Neural cell (in vitro differentiated cells): ENCODE results near the gene ALAS2. TPM values are rescaled to one million over a fixed set of nuclear protein-coding genes. Genes with fewer than 3 reads are reported as not detected.

Experiments used
- H2AFZ ChIP-seq: fragments of 200-600, 300-800 bp; sonication (generic), shearing (Covaris generic); 2 replicates; pipeline ENCODE4 v1.6.0; 2014; ENCODE audit warnings: low read depth, mild to moderate bottlenecking, antibody characterized with exemption, low read length, moderate library complexity
- H3F3A ChIP-seq: fragments of 200-600 bp; shearing (Covaris generic); 2 replicates; pipeline ENCODE4 v1.6.1; 2016; ENCODE audit warnings: mild to moderate bottlenecking, moderate library complexity, mixed read lengths, antibody characterized with exemption, low read length; ENCODE audit not compliant: insufficient read depth, poor library complexity, severe bottlenecking
- H3K27ac ChIP-seq: fragments of 200-600, 300-800 bp; sonication (generic), shearing (Covaris generic); 2 replicates; pipeline ENCODE4 v1.5.1; 2014; ENCODE audit warnings: mild to moderate bottlenecking, low read length, moderate library complexity
- H3K27me3 ChIP-seq: fragments of 300-800, 200-600 bp; sonication (generic), shearing (Covaris generic); 2 replicates; pipeline ENCODE4 v1.6.0; 2014; ENCODE audit warnings: mild to moderate bottlenecking, low read depth, low read length, moderate library complexity; ENCODE audit not compliant: insufficient read depth
- H3K36me3 ChIP-seq: fragments of 300-800, 200-600 bp; sonication (generic), shearing (Covaris generic); 2 replicates; pipeline ENCODE4 v1.5.1; 2014; ENCODE audit warnings: mild to moderate bottlenecking, antibody characterized with exemption, low read length, moderate library complexity; ENCODE audit not compliant: insufficient read depth
- H3K4me2 ChIP-seq: fragments of 300-800, 200-600 bp; sonication (generic), shearing (Covaris generic); 2 replicates; pipeline ENCODE4 v1.6.0; 2014; ENCODE audit warnings: mild to moderate bottlenecking, low read length
- H3K4me3 ChIP-seq: fragments of 300-800, 200-600 bp; sonication (generic), shearing (Covaris generic); 2 replicates; pipeline ENCODE4 v1.5.1; 2014; ENCODE audit warnings: mild to moderate bottlenecking, low read length, moderate library complexity
- H3K79me2 ChIP-seq: fragments of 200-600 bp; shearing (Covaris generic); replicated peaks from 2 replicates; pipeline ENCODE4 v1.6.0; 2014; ENCODE audit warnings: mild to moderate bottlenecking, low read length, moderate library complexity; ENCODE audit not compliant: insufficient read depth
- H3K9ac ChIP-seq: fragments of 300-800, 200-600 bp; sonication (generic), shearing (Covaris generic); 2 replicates; pipeline ENCODE4 v1.6.1; 2016; ENCODE audit warnings: mild to moderate bottlenecking, low read length, mixed read lengths
- H3K9me2 ChIP-seq: fragments of 200-600 bp; shearing (Covaris generic); 2 replicates; pipeline ENCODE4 v1.6.1; 2016; ENCODE audit warnings: mild to moderate bottlenecking, low read length, mixed read lengths; ENCODE audit not compliant: insufficient read depth
- H3K9me3 ChIP-seq: fragments of 200-600, 300-800 bp; sonication (generic), shearing (Covaris generic); 2 replicates; pipeline ENCODE4 v1.6.1; 2016; ENCODE audit warnings: mild to moderate bottlenecking, mixed run types, low read length, moderate library complexity, mixed read lengths
- H4K20me1 ChIP-seq: fragments of 200-600 bp; shearing (Covaris generic); 2 replicates; pipeline ENCODE4 v1.6.1; 2016; ENCODE audit warnings: mild to moderate bottlenecking, mixed run types; ENCODE audit not compliant: insufficient read depth
- EP300 ChIP-seq: fragments of 450-650 bp; conservative IDR thresholded peaks from 2 replicates; pipeline ENCODE4 v1.6.1; 2014; ENCODE audit warnings: antibody characterized with exemption, mild to moderate bottlenecking, moderate library complexity; ENCODE audit not compliant: poor library complexity, severe bottlenecking
- EZH2 ChIP-seq: fragments of 200-600, 300-800 bp; shearing (Covaris generic), sonication (generic); IDR thresholded peaks from 2 replicates; pipeline ENCODE4 v1.6.1; 2014; ENCODE audit warnings: antibody characterized with exemption, low read length, borderline replicate concordance, mild to moderate bottlenecking; ENCODE audit not compliant: insufficient read depth, poor library complexity, severe bottlenecking
- MXI1 ChIP-seq: fragments of 450-650 bp; conservative IDR thresholded peaks from 2 replicates; pipeline ENCODE4 v1.6.1; 2014; ENCODE audit warnings: antibody characterized with exemption, mild to moderate bottlenecking; ENCODE audit not compliant: poor library complexity, severe bottlenecking
- POLR2AphosphoS5 ChIP-seq: IDR thresholded peaks from 2 replicates; pipeline ENCODE4 v1.6.1; 2012
- RAD21 ChIP-seq: fragments of 450-650 bp; conservative IDR thresholded peaks from 2 replicates; pipeline ENCODE4 v1.6.1; 2014; ENCODE audit warnings: antibody characterized with exemption, mild to moderate bottlenecking, moderate library complexity
- SMC3 ChIP-seq: fragments of 450-650 bp; conservative IDR thresholded peaks from 2 replicates; pipeline ENCODE4 v1.6.1; 2014; ENCODE audit warnings: antibody characterized with exemption, mild to moderate bottlenecking, moderate library complexity; ENCODE audit not compliant: poor library complexity
- TAF1 ChIP-seq: IDR thresholded peaks from 2 replicates; pipeline ENCODE4 v1.6.1; 2012; ENCODE audit warnings: low read depth
- polyA plus RNA-seq: library from polyadenylated mRNA; depleted of rRNA; stranded (reverse); fragments of >200 nt; gene quantifications from 2 replicates; pipeline ENCODE4 v1.2.3, GENCODE V29; 2014
- TF ChIP-seq, protein P1 (sequence below): fragments of 450-650 bp; IDR thresholded peaks from 2 replicates; pipeline ENCODE4 v1.5.1; 2014; ENCODE audit warnings: antibody characterized with exemption, mild to moderate bottlenecking, moderate library complexity; ENCODE audit not compliant: poor library complexity, severe bottlenecking
- TF ChIP-seq, protein P2 (sequence below): IDR thresholded peaks from 2 replicates; pipeline ENCODE4 v1.6.1; 2012; ENCODE audit warnings: borderline replicate concordance

Gene ALAS2
- polyA plus RNA-seq, 1 donor from 2014 or later = not detected

DNA sequence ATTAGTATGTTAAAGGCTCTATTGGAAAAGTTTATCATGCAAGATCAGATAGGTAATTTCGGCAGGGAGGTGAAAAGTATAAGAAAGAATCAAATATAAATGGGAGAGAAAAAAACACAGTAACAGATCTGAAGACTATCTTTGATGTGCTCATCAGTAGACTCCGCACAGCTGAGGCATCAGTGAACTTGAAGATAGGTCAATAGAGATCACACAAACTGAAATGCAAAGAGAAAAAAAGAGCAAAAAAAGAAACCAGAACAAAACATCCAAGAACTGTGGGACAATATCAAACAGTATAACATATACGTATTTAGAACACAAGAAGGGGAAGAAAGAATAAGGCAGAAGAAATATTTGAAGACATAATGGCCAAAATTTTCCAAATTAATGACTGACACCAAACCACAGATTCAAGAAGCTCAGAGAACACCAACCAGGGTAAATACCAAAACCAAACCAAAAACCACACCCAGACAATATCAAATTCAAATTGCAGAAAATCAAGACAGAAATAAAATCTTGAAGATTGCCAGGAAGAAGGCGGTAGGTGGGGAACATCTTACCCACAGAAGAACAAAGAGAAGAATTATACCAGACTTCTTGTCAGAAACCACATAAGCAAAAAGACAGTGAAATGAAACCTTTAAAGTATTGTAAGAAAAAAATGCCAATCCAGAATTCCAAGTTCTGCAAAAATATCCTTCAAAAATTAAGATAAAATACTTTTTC is 65.8 kb downstream of the ALAS2 start:
- Histone ChIP-seq H3K4me3 (no peak overlapping the region), H4K20me1 (no peaks in the 10 kb centered on the region), H3K36me3 (no peaks in the 10 kb centered on the region), H3K27ac (no peak overlapping the region), H3K79me2 (no peaks in the 10 kb centered on the region), H3K4me2 (no peak overlapping the region), H3K9me3 (no peaks in the 10 kb centered on the region), H3K9ac (no peak overlapping the region), H3K9me2 (no peaks in the 10 kb centered on the region), H2AFZ (no peak overlapping the region), H3F3A (no peaks in the 10 kb centered on the region), H3K27me3 (no peaks in the 10 kb centered on the region)
- TF ChIP-seq MXI1 (no peak), RAD21 (no peak), SMC3 (no peak), EZH2 (no peak), TAF1 (no peak), POLR2AphosphoS5 (no peak), EP300 (no peak)
- TF ChIP-seq, protein P1, sequence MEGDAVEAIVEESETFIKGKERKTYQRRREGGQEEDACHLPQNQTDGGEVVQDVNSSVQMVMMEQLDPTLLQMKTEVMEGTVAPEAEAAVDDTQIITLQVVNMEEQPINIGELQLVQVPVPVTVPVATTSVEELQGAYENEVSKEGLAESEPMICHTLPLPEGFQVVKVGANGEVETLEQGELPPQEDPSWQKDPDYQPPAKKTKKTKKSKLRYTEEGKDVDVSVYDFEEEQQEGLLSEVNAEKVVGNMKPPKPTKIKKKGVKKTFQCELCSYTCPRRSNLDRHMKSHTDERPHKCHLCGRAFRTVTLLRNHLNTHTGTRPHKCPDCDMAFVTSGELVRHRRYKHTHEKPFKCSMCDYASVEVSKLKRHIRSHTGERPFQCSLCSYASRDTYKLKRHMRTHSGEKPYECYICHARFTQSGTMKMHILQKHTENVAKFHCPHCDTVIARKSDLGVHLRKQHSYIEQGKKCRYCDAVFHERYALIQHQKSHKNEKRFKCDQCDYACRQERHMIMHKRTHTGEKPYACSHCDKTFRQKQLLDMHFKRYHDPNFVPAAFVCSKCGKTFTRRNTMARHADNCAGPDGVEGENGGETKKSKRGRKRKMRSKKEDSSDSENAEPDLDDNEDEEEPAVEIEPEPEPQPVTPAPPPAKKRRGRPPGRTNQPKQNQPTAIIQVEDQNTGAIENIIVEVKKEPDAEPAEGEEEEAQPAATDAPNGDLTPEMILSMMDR = no peak

DNA sequence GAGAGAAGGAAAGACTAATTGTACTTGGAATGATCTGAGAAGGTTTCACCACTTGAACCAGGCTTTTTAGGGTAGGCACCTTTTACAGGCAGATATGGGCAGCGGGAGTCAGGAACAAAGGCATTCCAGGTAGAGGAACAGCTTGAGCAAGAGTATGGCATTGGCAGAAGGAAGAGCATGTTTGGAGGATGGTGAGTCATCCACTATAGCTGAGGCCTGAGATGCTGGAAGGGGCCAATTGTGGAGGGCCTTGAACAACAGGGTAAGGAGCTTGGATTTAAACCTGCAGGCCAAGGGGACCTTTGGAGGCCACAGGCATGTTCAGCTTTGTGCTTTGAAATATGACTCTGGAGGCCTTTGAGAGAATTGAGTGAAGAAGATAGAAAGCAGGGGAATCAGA is 69.0 kb downstream of the ALAS2 start:
- H3K4me2 ChIP-seq = no peak overlapping the region
- no peak overlapping the region for H3K9ac ChIP-seq
- H3K9me2 ChIP-seq = no peaks in the 10 kb centered on the region
- H3K27me3 ChIP-seq = no peaks in the 10 kb centered on the region
- no peaks in the 10 kb centered on the region for H3K36me3 ChIP-seq
- no peaks in the 10 kb centered on the region for H3K9me3 ChIP-seq
- no peaks in the 10 kb centered on the region for H4K20me1 ChIP-seq
- H3F3A ChIP-seq = no peaks in the 10 kb centered on the region
- no peak overlapping the region for H3K27ac ChIP-seq
- no peak overlapping the region for H3K4me3 ChIP-seq
- H3K79me2 ChIP-seq = no peaks in the 10 kb centered on the region
- no peak overlapping the region for H2AFZ ChIP-seq
- TF ChIP-seq, protein P2, sequence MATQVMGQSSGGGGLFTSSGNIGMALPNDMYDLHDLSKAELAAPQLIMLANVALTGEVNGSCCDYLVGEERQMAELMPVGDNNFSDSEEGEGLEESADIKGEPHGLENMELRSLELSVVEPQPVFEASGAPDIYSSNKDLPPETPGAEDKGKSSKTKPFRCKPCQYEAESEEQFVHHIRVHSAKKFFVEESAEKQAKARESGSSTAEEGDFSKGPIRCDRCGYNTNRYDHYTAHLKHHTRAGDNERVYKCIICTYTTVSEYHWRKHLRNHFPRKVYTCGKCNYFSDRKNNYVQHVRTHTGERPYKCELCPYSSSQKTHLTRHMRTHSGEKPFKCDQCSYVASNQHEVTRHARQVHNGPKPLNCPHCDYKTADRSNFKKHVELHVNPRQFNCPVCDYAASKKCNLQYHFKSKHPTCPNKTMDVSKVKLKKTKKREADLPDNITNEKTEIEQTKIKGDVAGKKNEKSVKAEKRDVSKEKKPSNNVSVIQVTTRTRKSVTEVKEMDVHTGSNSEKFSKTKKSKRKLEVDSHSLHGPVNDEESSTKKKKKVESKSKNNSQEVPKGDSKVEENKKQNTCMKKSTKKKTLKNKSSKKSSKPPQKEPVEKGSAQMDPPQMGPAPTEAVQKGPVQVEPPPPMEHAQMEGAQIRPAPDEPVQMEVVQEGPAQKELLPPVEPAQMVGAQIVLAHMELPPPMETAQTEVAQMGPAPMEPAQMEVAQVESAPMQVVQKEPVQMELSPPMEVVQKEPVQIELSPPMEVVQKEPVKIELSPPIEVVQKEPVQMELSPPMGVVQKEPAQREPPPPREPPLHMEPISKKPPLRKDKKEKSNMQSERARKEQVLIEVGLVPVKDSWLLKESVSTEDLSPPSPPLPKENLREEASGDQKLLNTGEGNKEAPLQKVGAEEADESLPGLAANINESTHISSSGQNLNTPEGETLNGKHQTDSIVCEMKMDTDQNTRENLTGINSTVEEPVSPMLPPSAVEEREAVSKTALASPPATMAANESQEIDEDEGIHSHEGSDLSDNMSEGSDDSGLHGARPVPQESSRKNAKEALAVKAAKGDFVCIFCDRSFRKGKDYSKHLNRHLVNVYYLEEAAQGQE = no peak
- TF ChIP-seq, protein P1 = no peak
- TF ChIP-seq RAD21 (no peak), POLR2AphosphoS5 (no peak), EP300 (no peak), TAF1 (no peak), MXI1 (no peak), EZH2 (no peak), SMC3 (no peak)

Other genes starting within 250 kb of the ALAS2 start
- gene ITIH6, start 232.7 kb downstream of the ALAS2 start, polyA plus RNA-seq = not detected in 2 replicates
- gene MAGED2, start 223.2 kb downstream of the ALAS2 start, polyA plus RNA-seq = 982 and 1,118 TPM in 2 replicates
- gene TRO, start 110.2 kb downstream of the ALAS2 start, polyA plus RNA-seq = 361 and 487 TPM in 2 replicates
- 0.51 and 0.52 TPM in 2 replicates for gene PFKFB1, start 36.8 kb downstream of the ALAS2 start, polyA plus RNA-seq
- gene APEX2, start 30.6 kb downstream of the ALAS2 start, polyA plus RNA-seq = 3.0 and 3.1 TPM in 2 replicates
- not detected in 2 replicates for gene PAGE2B, start 44.1 kb upstream of the ALAS2 start, polyA plus RNA-seq
- not detected in 2 replicates for gene PAGE2, start 58.0 kb upstream of the ALAS2 start, polyA plus RNA-seq
- not detected in 2 replicates for gene PAGE5, start 189.4 kb upstream of the ALAS2 start, polyA plus RNA-seq
- gene PAGE3, start 233.9 kb upstream of the ALAS2 start, polyA plus RNA-seq = not detected in 2 replicates